HG03095 (cell line): ENCODE data around the gene YKT6.

Source experiments
- ATAC-seq: cut with Tn5 transposase; IDR thresholded peaks from one replicate; pipeline ENCODE4 v1.9.1; 2021; ENCODE audit warnings: moderate library complexity; ENCODE audit not compliant: unreplicated experiment

Gene YKT6

GRCh38 chr7:44257213-44257612, 56.4 kb downstream of the YKT6 start:
- ATAC-seq = no peak

- ATAC-seq = peak; percentile 88
These were observed 57.0 kb downstream of the YKT6 start for GRCh38 chr7:44257618-44258422.

DNA sequence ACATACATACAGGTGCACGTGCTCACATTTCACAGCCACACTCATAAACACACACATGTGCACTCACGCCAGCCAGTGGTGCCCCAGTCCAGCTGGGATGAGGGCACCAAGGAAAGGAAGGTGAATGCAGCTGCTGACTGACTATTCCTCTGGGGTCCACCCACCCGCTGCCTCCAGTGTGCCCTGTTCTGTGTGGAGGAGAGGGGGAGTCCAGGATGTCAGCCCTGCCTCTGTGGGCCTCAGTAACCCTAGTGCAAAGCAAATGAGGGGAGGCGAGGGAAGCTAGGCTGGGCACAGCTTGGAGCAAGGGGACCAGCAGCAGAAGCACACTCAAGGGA, 57.6 kb downstream of the YKT6 start:
- ATAC-seq = peak; percentile 1

- no peak for ATAC-seq
These were observed 58.2 kb downstream of the YKT6 start for GRCh38 chr7:44258865-44259546.

GRCh38 chr7:44259547-44260457, 59.0 kb downstream of the YKT6 start:
- ATAC-seq = no peak

GRCh38 chr7:44261240-44261639, 60.5 kb downstream of the YKT6 start:
- no peak for ATAC-seq

GRCh38 chr7:44262031-44262430, 61.3 kb downstream of the YKT6 start:
- no peak for ATAC-seq

DNA sequence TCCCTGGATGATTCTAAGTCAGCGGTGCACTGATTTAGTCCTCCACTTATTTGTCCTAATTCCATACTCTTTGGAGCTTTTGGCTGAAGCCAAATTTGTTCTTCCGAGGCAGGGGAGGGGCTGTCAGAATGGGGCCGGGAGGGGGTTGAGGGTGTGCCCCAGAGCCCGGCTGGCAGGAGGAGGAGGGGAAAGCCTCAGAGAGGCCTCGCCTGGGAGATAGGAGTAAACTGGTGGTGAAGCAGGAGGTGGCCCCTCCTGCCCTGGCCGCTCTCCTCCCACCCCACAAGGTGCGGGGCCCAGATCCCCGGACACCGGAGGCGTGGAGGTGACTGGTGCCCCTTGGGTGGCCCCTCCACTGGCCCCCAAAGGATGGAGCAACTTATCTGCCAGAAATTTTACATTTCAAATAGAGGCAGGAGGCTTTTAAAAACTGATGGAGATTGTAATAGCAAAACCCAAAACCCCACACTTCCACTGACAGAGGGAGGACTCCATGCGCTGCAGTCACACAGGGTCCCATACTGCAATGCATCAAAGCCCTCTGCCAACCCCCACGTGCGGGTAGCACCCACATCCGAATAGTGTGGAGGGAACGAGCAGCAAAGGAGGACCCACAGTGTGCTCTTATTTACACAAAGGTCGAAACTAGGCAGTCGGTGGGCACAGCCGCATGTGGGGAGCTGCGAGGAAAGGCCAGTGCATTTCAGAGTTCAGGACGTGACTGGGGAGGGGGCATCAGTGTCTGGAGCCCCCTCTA, 62.7 kb downstream of the YKT6 start:
- ATAC-seq = no peak
